ENCODE data around the gene NCAPG2. TPM values are rescaled to one million over a fixed set of nuclear protein-coding genes. Genes with fewer than 3 reads are reported as not detected.
"Not testable (repeated sequence)": the region's sequence is repeated elsewhere in the genome, so short reads cannot be mapped to it uniquely, and the experiment has no call there.

NCAPG2 gene
- total and polyA plus RNA-seq, 2 donors, result 6.4 to 24.3 TPM

- Histone ChIP-seq H3K36me3 (ENCODE audit: insufficient read depth) (no peaks in the 10 kb centered on the region), H3K4me3 (ENCODE audit: low read depth, low read length) (no peak overlapping the region), H3K27ac (ENCODE audit: low read depth) (no peak overlapping the region), H3K4me1 (ENCODE audit: insufficient read depth) (no peaks in the 10 kb centered on the region)
- WGBS, result 96% methylated on average over 29 of the region's 29 CpGs
- DNase-seq (ENCODE audit: extremely low spot score), result no peak
Observed at GRCh38 chr7:158706710-158707590, 2.3 kb upstream of the NCAPG2 start.

- 66% methylated on average over 5 of the region's 5 CpGs for WGBS
- no peaks in the 10 kb centered on the region for H3K4me1 ChIP-seq (ENCODE audit: insufficient read depth)
- H3K36me3 ChIP-seq (ENCODE audit: insufficient read depth), result no peaks in the 10 kb centered on the region
- DNase-seq (ENCODE audit: extremely low spot score), result no peak
- no peak overlapping the region for H3K4me3 ChIP-seq (ENCODE audit: low read depth, low read length)
- no peak overlapping the region for H3K27ac ChIP-seq (ENCODE audit: low read depth)
Observed at GRCh38 chr7:158706273-158706704, 1.7 kb upstream of the NCAPG2 start.

- peak overlapping the region; percentile 85 for H3K27ac ChIP-seq (ENCODE audit: low read depth)
- no peak for DNase-seq (ENCODE audit: extremely low spot score)
- H3K36me3 ChIP-seq (ENCODE audit: insufficient read depth), result no peaks in the 10 kb centered on the region
- 6% methylated on average over 22 of the region's 22 CpGs for WGBS
- peak overlapping the region; percentile 90 for H3K4me3 ChIP-seq (ENCODE audit: low read depth, low read length)
- no peaks in the 10 kb centered on the region for H3K4me1 ChIP-seq (ENCODE audit: insufficient read depth)
Observed at GRCh38 chr7:158705234-158705850, 738 bp upstream of the NCAPG2 start.

- H3K27ac ChIP-seq (ENCODE audit: low read depth); H3K4me1 ChIP-seq (ENCODE audit: insufficient read depth); H3K36me3 ChIP-seq (ENCODE audit: insufficient read depth); DNase-seq (ENCODE audit: extremely low spot score): not testable (repeated sequence)
- H3K4me3 ChIP-seq (ENCODE audit: low read depth, low read length), result peak overlapping the region; percentile 90
- 19% methylated on average over 23 of the region's 23 CpGs for WGBS
Observed at GRCh38 chr7:158703679-158704523, 703 bp downstream of the NCAPG2 start.

GRCh38 chr7:158702944-158703343 is 1.7 kb downstream of the NCAPG2 start:
- Histone ChIP-seq H3K36me3 (ENCODE audit: insufficient read depth) (no peaks in the 10 kb centered on the region), H3K27ac (ENCODE audit: low read depth) (no peak overlapping the region), H3K4me1 (ENCODE audit: insufficient read depth) (no peaks in the 10 kb centered on the region), H3K4me3 (ENCODE audit: low read depth, low read length) (no peak overlapping the region)
- no peak for DNase-seq (ENCODE audit: extremely low spot score)
- 65% methylated on average over 3 of the region's 3 CpGs for WGBS

GRCh38 chr7:158702196-158702595 is 2.4 kb downstream of the NCAPG2 start:
- no peak overlapping the region for H3K27ac ChIP-seq (ENCODE audit: low read depth)
- 60% methylated on average over 4 of the region's 4 CpGs for WGBS
- no peaks in the 10 kb centered on the region for H3K4me1 ChIP-seq (ENCODE audit: insufficient read depth)
- no peaks in the 10 kb centered on the region for H3K36me3 ChIP-seq (ENCODE audit: insufficient read depth)
- DNase-seq (ENCODE audit: extremely low spot score), result no peak
- no peak overlapping the region for H3K4me3 ChIP-seq (ENCODE audit: low read depth, low read length)

- WGBS, result 94% methylated on average over 5 of the region's 5 CpGs
- Histone ChIP-seq H3K36me3 (ENCODE audit: insufficient read depth) (no peaks in the 10 kb centered on the region), H3K4me1 (ENCODE audit: insufficient read depth) (no peaks in the 10 kb centered on the region), H3K27ac (ENCODE audit: low read depth) (no peak overlapping the region), H3K4me3 (ENCODE audit: low read depth, low read length) (no peak overlapping the region)
- DNase-seq (ENCODE audit: extremely low spot score), result no peak
Observed at GRCh38 chr7:158700008-158700407, 4.6 kb downstream of the NCAPG2 start.

GRCh38 chr7:158699341-158699740 is 5.3 kb downstream of the NCAPG2 start:
- Histone ChIP-seq H3K27ac (ENCODE audit: low read depth) (no peak overlapping the region), H3K36me3 (ENCODE audit: insufficient read depth) (no peaks in the 10 kb centered on the region), H3K4me3 (ENCODE audit: low read depth, low read length) (no peak overlapping the region), H3K4me1 (ENCODE audit: insufficient read depth) (no peaks in the 10 kb centered on the region)
- DNase-seq (ENCODE audit: extremely low spot score), result no peak
- 0% methylated on average over 1 of the region's 1 CpG for WGBS

GRCh38 chr7:158698657-158699195 is 5.9 kb downstream of the NCAPG2 start:
- no peak for DNase-seq (ENCODE audit: extremely low spot score)
- WGBS, result 89% methylated on average over 3 of the region's 3 CpGs
- Histone ChIP-seq H3K4me1 (ENCODE audit: insufficient read depth) (no peaks in the 10 kb centered on the region), H3K4me3 (ENCODE audit: low read depth, low read length) (no peak overlapping the region), H3K36me3 (ENCODE audit: insufficient read depth) (no peaks in the 10 kb centered on the region), H3K27ac (ENCODE audit: low read depth) (no peak overlapping the region)

GRCh38 chr7:158697597-158697996 is 7.0 kb downstream of the NCAPG2 start:
- H3K36me3 ChIP-seq (ENCODE audit: insufficient read depth); H3K4me3 ChIP-seq (ENCODE audit: low read depth, low read length); H3K4me1 ChIP-seq (ENCODE audit: insufficient read depth); DNase-seq (ENCODE audit: extremely low spot score); H3K27ac ChIP-seq (ENCODE audit: low read depth): not testable (repeated sequence)
- 97% methylated on average over 2 of the region's 2 CpGs for WGBS

- DNase-seq (ENCODE audit: extremely low spot score), result no peak
Observed at GRCh38 chr7:158695726-158696452, 8.7 kb downstream of the NCAPG2 start.

GRCh38 chr7:158695056-158695455 is 9.5 kb downstream of the NCAPG2 start:
- Histone ChIP-seq H3K4me1 (ENCODE audit: insufficient read depth) (no peaks in the 10 kb centered on the region), H3K27ac (ENCODE audit: low read depth) (no peak overlapping the region), H3K36me3 (ENCODE audit: insufficient read depth) (no peaks in the 10 kb centered on the region), H3K4me3 (ENCODE audit: low read depth, low read length) (no peak overlapping the region)
- 63% methylated on average over 3 of the region's 3 CpGs for WGBS
- DNase-seq (ENCODE audit: extremely low spot score), result no peak

More at GRCh38 chr7:158695726-158696452, 8.7 kb downstream of the NCAPG2 start:
- Histone ChIP-seq H3K36me3 (ENCODE audit: insufficient read depth) (no peaks in the 10 kb centered on the region), H3K27ac (ENCODE audit: low read depth) (no peak overlapping the region), H3K4me1 (ENCODE audit: insufficient read depth) (no peaks in the 10 kb centered on the region), H3K4me3 (ENCODE audit: low read depth, low read length) (no peak overlapping the region)
- WGBS, result 57% methylated on average over 10 of the region's 10 CpGs

- Histone ChIP-seq H3K4me3 (ENCODE audit: low read depth, low read length) (no peak overlapping the region), H3K27ac (ENCODE audit: low read depth) (no peak overlapping the region), H3K4me1 (ENCODE audit: insufficient read depth) (no peaks in the 10 kb centered on the region), H3K36me3 (ENCODE audit: insufficient read depth) (no peaks in the 10 kb centered on the region)
- DNase-seq (ENCODE audit: extremely low spot score), result no peak
- whole genome bisulfite sequencing, result 84% methylated on average over 6 of the region's 6 CpGs
Observed at GRCh38 chr7:158694650-158695049, 10.0 kb downstream of the NCAPG2 start.
